CD4-positive, alpha-beta T cell treated with Interleukin-12 subunit alpha and Interleukin-12 subunit beta, for 1 hour (primary cell): Measurements from ENCODE around the gene SPECC1L.
A peak's percentile ranks its signal among the peaks of the same experiment; 100 is the strongest.

ENCODE experiments used
- DNase-seq: peaks from one replicate; pipeline ENCODE4 v3.0.0-alpha.2; 2020

SPECC1L gene

DNA sequence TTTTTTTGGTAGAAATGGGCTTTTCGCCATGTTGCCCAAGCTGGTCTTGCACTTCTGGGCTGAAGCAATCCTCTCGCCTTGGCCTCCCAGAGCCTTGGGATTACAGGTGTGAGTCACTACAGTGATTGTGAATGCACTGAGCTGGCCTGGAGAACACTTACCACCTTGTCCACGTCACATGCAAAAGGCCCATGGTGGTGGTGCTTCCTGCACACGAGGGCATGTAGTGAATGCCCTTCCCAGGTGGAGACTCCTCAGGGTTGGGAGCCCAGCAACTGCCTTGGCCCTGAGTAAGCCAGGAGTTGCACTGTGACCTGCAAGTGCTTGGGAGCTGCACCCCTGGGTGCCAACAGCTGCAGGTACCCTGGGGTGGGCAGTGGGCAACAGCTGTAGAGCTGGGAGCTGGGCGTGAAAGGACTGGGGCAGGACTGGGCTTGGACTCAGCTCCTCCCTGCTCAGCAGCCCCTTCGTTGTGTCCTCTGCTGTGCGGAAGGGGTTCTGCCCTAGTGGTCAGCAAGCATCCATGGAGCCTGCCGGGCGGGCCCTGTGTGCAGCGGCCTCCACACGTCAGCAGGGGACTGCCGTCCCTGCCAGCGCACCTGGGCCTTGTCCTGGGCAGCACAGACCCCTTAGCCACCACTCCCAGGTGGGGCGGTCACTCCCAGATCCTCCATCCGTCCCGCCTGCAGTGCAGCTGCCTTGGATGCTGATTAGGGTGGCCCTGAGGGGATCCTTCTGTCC, 147.4 kb downstream of the SPECC1L start:
- no peak for DNase-seq

DNA sequence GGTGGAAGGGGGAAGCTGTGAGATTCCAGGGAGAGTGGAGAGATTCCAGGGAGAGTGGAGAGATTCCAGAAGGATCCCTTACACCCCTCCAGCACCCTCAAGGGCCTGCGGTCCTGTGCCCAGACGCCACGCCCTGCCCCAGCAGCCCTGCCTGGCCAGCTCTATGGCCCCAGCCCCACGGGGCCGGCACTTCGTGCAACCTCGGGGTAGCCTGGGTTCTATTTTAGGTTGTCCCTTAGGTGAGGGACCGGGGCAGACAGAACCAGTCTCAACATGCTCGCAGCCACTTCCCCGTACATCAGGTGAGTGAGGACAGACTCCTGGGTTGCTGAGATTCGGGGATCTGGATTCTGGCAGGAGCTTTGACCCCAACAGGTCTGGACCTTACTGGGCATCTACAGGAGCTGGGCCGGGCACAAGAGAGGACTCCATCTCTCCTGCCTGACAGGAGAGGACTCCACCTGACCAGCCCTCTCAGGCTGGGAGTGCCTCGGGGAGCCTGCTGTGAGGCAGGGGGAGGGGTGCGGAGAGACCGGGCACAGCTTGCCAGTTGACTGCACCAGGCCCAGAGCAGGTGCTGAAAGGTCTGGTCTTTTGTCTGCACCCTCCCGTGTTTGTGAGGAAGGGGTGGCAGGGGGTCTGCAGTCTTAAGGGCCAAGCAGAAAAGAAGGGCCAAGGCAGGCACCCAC, 148.3 kb downstream of the SPECC1L start:
- no peak for DNase-seq

DNA sequence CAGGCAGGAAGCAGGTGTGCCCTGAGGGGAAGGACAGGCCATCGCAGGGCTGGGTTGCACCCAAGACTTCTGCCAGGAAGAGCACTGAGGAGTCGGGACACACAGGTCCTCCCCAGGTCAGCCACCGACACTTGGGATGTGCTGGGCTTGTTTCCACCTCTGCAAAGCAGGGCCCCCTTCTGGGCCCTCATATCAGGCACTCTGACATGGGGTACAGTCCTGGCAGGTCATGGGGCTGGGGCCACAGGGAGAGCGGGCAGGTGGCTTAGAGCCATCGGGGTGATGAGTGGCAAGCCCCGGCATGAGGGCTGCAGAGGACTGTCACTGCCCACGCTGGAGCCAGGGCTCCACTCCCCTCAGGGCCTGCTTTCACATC, 148.8 kb downstream of the SPECC1L start:
- no peak for DNase-seq

DNA sequence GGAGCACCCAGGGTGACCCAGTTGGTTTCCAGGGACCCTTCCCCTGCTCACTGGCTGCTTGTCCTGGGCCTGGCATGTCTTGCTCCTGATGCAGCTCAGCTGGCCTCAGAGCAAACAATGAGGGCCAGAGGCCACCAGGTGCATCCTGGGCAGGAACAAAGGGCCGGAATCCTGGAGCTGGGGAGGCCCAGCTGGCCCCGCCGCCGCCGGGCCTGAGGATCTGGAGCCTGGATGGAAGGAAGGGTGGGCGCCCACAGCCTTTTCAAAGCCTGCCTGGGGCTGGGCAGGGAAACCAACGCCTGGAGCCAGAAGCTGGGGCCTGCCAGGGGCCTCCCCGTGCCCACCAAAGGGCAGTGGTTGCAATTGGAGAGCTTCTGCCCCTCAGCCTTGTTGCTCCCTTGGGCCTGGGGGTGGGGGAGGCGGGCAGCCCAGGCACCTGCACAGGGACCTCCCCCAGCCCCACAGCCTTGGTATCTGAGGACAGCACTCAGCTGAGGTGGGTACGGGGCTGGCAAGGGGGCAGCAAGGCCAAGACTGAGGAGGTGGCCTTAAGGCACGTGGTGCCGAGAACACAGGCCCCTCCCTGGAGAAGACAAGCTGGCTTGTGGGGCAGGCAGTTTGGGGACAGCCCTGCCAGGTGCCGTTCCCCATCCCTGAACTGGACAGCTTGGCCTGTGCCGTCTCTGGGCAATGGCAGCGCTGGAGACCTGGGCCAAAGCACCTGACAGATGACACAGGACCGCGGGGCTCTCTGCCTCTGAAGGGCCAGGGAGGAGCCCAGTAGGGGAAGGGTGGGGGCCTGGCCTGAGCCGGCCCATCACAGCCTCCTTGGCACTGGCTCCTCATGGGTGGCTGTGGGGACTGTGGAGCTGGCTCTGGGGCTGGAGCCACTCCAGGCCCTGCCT, 149.7 kb downstream of the SPECC1L start:
- DNase-seq: no peak

DNA sequence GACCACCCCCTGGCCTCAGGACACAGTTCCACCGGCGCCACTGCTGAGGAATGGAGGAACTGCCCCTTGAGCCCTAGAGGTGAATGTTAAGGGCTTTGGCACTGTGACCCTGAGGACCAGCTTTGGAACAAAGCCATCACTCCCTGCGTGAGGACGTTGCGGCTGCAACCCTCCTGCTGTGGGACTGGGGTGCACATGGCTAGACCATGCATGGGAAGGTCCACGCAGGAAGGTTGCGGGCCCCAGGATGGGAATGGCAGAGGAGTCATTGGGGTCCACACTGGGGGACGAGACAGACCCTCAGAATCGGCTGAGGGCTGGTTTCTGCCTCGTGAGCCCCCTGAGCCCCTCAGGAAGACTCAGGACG, 150.3 kb downstream of the SPECC1L start:
- no peak for DNase-seq

DNA sequence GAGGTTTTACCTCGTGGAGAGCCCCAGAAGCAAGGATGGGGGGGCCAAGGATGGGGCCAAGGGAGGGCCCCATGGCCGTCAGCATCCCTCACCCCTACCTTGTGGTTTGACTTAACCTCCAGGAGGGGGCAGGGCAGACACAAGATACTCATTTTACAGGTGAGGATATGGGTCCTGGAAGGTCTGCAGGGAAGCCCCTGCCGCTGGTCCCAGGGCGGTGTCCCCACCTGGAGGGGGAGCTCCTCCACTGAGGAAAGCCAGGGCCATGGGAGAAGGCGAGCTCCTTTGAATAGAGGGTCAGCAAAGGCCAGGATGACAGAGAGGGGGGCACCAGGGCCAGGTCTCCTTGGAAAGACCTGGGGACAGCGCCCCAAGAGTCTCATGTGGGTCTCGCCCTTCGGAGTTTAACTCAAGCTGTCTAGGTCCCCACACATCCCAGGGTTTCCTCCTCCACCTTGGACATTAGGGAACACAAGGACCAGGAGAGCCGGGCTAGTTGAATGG, 150.8 kb downstream of the SPECC1L start:
- peak; percentile 50 for DNase-seq

DNA sequence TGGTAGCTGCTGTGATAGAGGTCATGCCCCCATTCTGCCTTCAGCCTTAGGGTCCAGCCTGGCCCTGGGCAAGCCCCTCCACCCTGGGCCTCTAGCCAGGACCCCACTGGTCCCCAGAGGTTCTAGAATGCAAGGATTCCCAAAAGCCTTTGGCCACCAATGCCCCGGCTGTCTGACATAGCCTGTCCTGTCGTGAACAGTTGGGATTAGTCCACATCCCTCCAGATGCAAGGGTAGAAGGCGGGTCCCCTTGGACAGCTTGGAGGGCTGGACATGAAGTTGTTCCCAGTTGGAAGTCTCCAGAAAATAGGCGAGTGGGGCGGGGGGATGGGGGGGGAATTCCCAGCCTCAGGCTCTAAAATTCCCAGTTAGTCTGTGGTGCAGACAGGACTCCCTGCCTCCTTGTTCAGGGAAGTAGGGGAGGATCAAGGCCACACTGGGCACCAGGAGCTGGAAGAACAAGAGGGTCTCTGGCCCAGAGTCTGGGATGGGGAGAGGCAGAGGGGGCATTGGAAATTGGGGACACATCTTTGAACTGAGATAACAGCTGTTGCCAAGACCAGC, 151.6 kb downstream of the SPECC1L start:
- DNase-seq: no peak

DNA sequence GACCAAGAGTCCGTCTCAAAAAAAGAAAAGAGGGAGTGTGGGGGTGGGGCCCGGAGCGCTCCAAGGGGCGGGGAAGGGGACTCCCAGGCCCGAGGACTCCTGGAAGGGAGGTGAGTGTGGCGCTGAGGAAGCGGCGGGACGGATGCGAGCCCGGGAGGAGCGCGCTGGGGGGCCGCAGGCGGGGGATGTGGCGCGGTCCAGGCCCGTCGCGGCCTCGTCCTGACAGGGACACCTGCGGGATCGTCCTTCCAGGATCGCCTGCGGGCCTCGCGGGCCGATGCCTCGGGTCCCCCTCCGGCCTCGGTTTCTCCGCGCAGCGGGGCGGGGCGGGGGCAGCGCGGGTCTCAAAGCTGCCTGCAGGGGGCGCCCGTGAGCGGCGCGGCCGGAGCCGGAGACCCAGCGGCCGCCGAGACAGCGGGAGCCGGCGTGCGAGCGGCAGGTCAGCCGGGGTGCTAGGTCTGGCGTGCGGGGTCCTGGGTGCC, 152.9 kb downstream of the SPECC1L start:
- DNase-seq: peak; percentile 68

DNA sequence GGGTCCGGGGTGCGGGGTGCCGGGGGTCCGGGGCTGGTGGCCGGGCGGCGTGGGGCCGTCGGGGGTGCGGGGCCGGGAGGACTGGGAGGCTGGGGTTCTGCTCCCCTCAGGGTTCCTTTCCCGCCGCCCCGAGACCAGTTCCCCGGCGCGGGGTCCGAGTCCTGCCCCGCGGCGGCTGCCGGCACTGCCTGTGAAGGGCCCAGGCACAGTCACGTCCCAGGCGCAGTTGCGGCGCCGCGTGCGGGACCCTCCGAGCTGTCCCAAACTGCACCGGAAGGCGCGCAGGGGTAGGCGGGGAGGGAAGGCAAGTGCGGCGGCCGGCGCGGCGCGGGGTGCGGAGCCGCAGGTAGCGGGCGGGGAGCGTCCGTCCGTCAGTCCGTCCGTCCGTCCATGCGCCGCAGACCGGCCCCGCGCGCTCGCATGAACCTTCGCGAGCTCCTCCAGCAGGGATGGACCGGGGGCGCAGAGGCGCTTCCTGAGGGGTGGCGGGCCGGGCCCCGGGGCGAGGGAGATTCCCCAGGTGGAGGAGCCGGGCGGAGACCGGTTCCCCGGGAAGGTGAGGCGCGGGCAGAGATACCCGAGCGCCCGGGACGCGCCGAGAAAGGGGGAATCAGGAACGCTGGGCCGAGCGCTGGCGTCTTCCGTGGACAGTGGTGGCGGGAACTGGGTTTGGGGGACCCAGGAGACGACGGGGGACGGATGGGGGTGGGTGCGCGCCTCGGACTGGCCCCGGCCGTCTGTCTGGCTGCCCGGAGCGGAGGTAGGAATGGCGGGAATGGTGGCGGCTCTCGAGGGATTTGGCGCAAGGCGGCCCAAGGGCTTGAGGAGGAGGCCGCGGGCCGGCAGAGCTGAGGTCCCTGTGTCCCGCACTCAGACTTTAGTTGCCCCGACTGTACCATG, 153.6 kb downstream of the SPECC1L start:
- peak; percentile 47 for DNase-seq

DNA sequence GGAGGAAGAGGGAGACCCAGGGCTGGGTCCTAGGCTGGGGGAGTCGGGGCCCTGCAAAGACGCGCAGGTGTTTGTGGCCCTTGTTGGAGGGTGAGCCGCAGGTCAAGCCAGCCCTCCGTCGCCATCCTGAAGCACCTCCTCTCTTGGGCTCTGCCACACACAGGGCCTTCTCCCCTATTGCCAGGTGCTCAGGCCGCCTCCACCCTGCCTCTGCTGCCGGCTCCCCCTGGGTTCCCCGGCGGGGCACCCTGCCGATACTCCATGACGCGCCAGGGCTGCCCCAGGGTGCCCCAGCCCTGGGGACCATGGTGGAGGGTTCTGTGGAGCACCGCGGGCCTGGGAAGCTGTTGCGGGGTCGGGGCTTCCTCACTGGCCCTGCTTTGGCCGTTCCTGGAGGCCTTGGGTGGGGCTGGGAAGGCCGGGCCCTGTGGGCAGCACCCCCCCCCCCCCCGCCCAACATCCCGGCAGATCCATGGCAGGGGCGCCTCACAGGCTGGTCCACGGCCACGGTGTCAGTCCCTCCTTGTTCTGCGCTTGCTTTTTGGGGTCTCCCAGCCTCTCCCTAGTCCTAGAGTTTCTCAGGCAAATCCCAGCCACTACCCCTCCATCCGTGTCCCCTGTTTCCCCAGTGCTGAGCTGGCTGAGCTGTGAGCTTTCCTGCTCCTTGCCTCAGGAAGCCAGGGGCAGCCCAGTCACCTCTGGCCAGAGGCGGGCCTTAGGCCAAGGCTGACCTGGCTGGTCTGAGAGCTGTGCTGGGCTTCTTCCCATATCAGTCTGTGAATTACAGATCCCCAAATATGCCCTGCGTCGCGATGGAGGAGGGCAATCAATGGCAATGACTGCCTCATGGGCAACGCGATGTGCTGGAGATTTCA, 154.5 kb downstream of the SPECC1L start:
- no peak for DNase-seq

DNA sequence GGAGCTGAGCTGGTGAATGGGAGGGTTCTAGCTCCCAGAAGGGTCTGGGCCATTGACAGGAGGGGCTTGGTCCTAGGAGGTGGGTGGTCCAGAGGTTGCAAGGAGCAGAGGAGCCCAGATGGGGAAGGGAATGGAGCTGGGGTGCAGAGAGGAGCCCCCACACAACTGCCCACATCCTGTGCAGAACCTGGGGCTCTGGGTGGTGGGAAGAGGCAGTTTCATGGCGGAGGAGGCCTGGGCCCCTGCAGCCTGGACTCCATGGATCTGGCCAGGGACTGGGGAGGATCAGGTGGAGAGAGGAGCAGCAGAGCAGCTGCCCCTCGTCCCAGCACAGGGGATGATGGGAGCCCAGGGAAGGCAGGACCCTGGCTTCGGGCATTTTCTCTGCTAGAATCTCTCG, 155.8 kb downstream of the SPECC1L start:
- DNase-seq: no peak

DNA sequence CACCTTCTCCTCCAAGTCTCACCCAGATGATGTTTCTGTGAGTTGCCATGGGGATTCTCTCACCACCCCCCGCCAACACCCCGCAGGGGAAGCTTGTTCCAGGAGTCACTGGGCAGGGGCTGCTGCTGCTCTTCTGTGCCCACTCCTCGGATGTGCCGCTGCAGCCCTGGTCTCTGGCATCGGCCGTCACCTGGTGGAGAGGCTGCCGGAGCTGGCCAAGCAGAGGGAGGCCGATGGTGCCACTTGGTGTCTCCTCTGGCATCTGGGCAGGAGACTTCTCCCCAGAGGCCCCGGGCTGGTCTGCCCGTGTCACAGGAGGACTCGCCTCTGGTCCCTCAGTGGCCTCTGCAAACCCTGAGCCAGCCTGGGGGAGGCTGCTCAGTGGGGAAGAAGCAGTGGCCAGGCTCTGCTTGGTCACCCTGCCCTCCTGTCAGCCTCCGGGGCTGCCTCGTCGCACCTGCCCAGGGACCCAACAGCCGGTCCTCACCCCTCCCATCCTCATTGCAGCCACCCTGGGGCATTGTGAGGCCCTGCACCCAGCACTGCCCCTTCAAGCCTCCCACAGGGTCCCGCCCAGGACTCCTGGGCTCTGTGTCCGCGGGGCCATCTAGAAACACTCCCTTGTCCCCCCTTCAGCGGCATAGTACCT, 156.3 kb downstream of the SPECC1L start:
- no peak for DNase-seq

DNA sequence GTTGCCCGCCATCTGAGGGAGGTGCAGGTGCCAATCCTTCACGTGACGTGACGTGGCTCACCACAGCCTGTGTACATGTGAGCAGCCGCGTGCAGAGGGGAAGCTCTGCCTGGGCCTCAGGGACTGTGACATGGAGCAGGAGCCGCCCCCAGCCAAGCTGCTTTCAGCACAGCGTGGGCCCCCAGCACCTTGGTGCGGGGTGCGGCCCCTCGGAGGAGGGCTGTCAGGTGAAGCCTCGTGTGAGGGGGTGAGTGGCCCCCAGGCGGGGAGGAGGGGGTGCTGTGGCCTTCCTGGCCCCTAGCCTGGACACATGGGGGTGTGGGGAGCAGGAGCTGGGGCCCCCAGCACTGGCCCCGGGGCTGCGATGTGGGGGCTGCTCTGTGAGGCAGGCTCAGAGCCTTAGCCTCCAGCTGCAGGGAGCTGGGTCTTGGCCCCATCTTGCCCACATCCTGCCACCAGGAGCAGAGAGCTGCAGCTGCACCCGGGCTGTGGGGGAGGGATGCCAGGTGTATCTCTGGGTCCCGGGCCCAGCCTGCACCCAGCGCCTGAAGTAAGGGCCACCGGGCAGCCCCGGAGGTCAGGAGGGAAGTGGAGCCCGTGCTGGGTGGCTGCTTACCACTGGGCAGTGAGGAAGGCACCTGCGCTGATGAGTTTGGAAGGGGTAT, 157.0 kb downstream of the SPECC1L start, which contains the start of gene ADORA2A:
Gene ADORA2A (plus strand): TSS at position 100 of the 665 bp plus-strand sequence. CDS start 5,806 bp downstream, outside the sequence.
- DNase-seq: peak; percentile 84

DNA sequence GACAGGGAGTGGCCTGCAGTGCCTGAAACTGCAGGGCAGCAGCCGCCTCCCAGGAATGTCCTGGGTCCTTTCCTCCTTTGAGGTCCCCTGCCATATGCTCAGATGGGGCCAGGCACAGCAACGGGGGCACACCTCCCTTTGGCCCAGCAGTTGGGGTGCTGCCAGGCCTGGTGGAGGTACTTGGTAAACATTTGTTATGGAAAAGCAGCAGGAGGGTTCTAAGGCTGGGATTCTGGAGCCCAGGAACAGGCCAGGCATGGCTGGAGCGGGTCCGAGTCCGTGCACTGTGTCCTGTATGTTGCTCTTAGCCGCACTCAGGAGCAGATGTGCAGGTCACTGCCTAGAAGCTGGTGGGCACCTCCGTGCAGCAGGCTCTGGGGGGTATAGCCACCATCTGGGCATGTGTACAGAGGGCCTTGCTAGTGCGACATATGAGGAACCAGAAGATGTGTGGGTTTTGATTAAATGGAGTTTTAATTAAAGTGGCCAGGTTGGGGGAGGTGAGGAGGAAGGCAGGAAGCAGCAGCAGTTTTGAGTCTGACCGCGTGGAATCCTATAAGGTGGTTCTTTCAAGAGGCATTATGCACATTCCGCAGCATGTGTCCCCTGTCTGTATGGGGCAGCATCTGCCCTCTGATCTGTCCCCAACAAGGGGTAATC, 158.2 kb downstream of the SPECC1L start:
- DNase-seq: no peak

DNA sequence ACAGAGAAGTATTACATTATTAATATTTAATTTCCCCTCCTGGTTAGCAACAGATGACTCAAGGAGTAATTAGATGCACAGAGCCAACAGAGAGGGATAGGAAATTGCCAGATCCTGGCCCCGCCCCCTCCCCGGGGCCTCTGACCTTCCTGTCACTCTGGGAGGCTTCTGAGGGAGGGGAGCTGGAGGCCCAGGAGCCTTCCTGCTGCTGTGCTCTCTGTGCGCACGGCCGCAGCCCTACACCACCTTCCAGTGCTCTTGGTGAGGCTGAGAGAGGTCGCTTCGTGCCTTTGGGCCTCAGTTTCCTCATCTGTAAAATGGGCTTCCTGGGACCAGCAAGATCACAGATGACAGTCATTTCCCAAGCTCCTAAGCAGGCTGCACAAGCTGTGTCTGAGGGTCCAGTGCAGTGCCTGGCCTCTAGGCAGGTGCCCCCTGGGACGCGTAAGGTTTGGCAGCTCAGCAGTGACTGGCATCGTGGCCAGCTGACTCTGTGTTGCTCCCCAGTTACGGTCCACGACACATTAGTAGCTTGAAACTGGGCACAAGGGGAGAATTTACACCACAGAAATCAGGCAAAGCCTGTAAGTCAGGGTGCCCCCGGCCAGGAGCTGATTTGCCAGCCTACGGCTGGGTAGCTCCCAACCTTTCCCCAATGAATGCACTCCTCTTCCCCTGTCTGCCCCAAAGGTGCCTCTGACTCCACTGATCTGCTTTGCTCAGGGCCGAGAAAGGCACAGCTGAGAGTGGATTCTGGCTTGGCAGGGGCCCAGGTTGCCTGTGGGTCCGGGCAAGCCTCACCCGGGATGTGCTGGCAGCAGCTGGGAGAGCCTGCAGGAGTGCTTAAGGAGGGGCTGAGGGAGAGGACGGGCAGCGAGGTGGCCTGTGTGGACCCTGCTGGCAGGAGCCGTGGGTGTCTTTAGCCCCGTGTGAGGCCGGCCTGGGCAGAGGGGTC, 159.1 kb downstream of the SPECC1L start:
- peak; percentile 69 for DNase-seq

DNA sequence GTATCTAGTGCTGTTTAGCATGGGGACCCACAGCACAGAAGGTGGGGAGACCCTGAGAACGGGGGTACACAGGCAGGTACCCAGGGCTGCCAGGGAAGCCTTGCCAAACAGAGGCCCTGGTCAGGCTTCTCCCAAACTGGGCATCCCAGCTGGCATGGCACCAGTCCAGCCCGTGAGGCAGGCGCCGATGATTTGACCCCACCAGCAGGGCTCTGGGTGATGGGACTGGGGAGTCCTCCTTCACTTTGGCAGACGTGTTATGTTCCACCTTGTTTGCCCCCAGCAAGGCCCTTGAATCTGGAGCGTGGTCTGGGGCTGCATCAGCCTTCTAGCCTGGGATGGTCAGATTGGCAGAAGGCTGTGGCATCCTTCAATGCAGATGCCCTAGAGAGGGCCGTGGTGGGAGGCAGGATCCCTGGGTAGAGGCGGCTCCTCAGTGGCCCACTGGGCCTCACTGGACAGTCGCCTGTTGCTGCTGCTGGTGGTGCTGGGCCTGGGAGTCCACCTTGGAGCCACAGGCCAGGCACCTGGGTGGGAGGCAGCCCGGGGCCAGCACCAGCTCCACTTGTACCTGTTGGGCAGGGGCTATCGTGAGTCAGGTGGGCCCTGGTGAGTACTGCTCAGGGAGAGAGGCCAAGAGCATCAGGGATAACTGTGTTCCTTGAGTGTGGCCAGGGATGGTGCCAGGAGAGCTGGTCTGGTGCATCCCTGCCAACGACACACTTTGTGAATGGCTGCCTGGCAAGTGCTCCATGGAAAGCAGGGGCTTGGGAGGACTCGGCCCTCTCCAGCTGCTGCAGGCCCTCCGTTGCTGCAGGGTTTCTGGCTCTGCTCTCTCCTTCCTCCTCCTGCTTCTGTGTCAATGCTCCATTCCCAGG, 160.0 kb downstream of the SPECC1L start:
- no peak for DNase-seq
